Measurements from ENCODE around the gene EMILIN3.

EMILIN3 gene

GRCh38 chr20:41392295-41392694 is 25.7 kb upstream of the EMILIN3 start:
- no peak for DNase-seq (ENCODE audit: low read depth in 3 of 3)

DNA sequence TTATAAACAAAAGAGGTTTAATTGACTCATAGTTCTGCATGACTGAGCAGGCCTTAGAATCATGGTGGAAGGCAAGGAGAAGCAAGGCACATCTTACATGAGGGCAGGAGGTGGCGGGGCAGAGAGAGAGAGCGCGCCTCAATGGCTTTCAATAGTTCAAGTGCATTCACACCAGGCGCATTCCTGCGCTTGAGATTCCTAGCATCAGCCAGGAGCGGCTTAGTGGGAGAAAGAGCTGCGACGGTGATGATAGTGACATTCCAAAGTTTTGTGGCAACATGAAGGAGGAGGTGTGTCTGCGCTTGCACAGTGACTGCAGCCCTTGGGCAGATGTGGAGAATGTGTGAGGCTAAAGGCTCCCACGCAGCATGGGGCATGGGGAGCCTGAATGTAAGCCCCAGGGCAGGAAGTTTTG is 25.0 kb upstream of the EMILIN3 start:
- DNase-seq (ENCODE audit: low read depth in 3 of 3) = no peak

DNA sequence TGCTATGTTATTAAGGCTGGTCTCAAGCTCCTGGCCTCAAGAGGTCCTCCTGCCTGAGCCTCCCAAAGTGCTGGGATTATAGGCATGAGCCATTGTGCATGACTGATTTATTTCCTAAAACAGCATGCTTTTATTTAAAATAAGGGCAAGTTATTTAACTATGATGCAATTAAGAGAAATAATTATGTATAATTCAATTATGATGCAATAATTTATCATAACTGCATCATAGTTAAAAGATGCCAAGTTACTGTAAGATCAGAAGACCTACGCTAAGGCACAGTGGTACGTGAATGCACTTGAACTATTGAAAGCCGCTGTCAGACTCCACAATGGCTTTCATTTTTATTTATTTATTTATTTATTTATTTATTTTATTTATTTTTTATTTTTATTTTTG is 24.3 kb upstream of the EMILIN3 start:
- DNase-seq (ENCODE audit: low read depth in 3 of 3) = no peak

DNA sequence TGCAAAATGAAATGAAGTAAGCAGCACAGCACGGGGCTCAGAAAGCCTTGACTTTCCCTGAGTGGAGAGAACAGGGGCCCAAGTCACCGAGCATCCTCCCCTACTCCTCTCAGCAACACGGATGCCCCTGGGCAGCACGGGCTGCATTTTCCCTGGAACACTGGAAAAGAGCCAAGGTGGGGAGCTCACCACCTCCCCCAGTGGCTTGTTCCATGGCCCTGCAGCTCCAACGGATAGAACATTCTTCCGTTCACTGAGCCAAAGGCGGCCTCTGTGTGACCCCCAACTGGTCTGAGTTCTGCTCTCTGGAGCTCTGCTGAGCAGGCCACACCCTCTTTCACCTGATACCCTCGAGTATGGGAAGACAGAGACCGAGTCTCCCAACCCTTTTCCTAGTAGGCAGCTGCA is 20.8 kb upstream of the EMILIN3 start:
- DNase-seq (ENCODE audit: low read depth in 3 of 3) = no peak

DNA sequence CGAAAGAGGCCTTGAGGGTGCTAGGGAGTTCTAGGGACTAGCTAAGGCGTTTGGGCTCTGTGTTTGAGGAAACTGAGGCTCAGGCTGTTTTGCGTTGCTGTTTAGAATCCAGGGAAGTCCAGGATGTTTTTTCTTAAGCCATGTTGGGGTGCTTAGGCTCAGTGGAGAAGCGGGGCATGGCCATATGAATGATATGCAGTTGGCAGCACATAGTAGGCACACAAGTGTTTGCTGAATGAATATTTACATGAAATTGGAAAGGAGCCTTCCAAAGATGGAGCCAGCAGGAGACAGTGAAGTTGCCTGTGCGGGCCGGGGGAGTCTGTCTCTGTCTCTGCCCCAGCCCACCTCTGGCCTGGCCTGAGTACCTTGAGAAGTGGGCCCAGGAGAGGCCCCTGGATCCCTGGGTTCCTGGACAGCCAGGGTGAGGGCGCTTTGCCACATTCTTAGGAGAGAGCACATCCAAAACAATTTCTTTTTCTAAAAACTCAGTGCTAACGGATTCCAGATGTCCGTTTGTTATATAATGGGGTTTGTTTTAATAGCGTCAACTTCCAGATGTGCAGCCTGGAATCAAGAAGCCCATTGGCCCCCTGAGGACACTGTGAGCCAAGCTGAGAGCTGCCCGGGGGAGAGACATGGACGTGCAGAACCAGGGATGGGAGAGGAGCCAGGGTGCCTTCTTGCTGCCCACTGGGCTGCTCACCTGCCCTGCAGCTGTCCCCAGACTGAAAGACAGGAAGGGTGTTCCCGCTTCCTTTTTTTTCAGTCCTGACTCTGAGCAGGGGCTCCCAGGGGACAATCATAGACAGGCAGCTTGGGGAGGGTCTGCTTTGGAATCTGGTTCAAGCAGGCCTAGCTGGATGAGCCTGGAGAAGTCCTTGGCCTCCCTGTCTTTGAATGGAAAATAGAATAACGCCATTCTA is 20.1 kb upstream of the EMILIN3 start:
- no peak for DNase-seq (ENCODE audit: low read depth in 3 of 3)

DNA sequence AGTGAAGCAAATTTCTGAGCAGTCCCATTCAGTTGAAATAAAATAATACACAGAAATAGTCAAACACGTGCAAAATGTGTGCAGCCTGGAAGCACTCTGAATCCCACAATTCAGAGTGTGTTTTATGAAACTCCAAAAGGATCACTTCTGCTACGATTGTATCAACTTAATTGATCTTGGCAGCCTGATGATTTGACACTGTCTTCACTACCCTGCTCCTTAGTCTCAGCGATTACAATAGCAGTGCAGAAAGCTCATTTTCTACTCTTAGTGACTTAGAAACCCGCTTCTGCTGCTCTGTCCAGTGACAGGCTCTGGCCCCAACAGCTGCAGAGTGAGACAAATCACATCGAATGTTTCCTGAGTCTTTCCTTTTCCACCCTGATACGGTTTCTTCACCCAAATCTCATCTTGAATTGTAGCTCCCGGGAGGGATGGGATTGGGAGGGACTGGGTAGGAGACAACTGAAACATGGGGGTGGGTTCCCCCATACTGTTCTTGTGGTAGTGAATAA is 16.2 kb upstream of the EMILIN3 start:
- DNase-seq (ENCODE audit: low read depth in 3 of 3) = no peak

- no peak for DNase-seq (ENCODE audit: low read depth in 3 of 3)
Measured at GRCh38 chr20:41380551-41381193, 14.1 kb upstream of the EMILIN3 start.

- no peak for DNase-seq (ENCODE audit: low read depth in 3 of 3)
Measured at GRCh38 chr20:41379551-41379950, 12.9 kb upstream of the EMILIN3 start.

- no peak for DNase-seq (ENCODE audit: low read depth in 3 of 3)
Measured at GRCh38 chr20:41377275-41377674, 10.7 kb upstream of the EMILIN3 start.

GRCh38 chr20:41376349-41376748 is 9.7 kb upstream of the EMILIN3 start:
- no peak for DNase-seq (ENCODE audit: low read depth in 3 of 3)

- DNase-seq (ENCODE audit: low read depth in 3 of 3) = no peak
Measured at GRCh38 chr20:41375846-41376245, 9.2 kb upstream of the EMILIN3 start.

DNA sequence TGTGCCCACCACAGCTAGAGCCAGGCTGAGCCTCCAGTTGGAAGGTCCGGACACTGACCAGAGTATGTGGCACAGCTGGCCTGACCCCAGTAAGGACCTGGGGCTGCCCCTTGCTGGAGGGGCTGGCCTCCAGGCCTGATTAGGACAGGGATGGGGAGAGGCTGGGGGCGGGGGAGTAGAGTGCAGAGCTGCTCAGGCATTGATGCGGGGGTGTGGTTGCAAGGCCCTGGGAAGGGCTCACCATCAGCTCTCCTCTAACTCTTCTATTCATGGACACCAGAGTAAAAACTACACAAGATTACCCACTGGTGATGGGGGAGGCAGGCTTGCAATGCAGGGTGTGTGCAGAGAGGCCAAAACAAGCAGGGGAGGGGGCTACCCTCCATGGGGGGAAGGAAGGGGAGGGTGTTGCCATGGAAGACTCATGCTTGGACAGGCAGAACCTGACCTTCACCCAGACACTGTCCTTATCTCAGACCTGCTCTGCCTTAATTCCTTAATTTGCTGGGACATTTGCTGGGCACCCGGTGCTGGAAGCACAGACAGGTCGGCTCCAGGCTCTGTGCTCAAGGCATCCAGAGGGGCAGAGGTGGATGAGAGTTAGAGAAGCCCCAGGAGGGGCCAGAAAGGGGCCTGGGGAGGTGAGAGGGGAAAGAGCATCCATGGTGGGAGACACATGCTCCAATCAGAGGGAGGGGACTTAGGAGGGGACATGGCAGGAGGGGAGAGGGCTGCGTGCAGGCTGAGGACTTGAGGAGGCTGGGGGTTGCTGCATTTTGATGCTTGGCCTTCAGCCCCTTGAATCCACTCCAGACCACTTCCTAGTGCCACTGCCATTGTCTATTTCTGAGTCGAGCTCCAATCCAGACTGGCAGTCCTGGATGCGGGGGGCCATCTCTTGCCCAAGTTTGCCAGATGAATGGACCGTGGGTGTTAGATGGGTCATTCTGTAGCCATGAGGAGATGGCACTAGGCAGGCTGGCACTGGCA is 7.6 kb upstream of the EMILIN3 start:
- DNase-seq (ENCODE audit: low read depth in 3 of 3) = no peak

DNA sequence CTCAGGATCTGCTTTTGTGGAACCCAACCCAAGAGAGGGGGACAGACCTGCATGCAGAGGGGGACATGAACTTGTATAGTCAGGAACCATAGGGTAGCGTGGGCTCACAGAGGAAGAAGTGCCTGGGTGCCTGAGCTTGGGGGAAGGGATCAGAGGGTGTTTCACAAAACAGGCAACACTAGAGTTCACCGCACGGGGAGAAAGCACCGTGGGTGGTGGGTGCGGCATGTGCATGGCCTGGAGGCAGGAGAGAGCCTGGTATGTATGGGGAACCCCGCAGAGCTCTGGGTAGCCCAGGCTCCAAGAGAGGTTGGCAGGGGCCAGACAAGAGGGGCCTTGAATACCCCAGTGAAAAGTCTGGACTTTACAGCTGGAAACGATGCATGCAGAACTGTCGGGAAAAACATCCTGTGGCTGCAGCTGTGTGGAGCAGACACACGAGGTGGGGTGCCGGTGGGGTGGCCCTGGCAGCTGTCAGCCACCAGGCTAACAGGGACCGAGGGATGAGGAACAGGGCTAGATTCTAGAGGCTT is 6.7 kb upstream of the EMILIN3 start:
- DNase-seq (ENCODE audit: low read depth in 3 of 3) = no peak

DNA sequence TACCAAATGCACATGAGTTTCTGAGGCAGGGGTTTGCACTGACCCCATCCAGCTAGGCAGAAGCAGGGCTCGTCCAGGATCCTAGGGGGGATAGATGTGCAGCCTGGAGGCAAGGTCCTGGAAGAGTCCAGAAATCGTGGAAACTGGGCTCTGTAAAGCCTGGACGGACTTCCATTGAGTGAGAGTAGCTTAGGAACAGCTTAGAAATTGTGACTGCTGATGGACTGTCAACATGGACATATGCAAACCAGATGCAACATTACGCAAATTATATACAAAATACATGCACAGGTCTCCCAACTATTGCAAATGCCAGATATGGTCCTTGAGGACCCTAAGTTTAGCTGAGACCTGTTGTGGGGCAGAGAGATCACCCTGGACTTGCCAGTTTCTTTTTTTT is 4.8 kb upstream of the EMILIN3 start:
- no peak for DNase-seq (ENCODE audit: low read depth in 3 of 3)

DNA sequence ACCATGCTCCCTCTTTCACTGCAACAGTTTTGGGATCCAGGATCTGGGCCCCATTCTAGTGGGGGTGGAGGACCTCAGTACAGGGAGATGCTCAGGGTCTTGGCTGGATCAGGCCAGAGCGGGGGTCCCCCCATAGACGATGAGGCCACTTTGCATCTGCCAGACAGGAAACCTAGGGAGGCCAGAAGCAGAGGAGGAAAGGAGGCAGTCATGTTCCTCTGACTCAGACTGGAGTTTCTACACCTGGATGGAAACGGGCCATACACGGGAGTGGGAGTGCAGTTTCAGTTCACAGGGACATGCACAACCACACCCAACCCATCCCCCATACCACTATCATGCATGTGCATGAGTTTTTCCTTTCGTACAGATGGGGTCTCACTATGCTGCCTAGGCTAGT is 3.6 kb upstream of the EMILIN3 start:
- DNase-seq (ENCODE audit: low read depth in 3 of 3) = no peak

DNA sequence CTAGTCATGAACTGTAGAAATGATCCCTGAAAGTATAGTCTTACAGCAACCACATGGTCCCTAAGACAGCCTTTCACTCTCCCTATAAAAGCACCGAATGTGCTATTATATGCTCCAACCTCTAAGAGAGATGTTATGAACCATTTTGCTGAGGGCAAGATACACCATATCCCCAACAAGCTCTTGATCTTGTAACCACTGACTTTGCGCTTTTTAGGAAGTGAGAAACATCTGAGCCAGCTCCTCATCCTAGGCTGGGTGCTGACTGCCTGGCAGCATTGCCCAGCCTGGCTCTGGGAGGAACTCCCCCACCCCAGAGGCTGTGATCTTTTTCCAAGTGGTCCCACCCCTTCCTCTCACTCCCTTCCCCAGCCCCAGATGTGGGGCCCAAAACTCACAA is 3.1 kb upstream of the EMILIN3 start:
- DNase-seq (ENCODE audit: low read depth in 3 of 3) = no peak

DNA sequence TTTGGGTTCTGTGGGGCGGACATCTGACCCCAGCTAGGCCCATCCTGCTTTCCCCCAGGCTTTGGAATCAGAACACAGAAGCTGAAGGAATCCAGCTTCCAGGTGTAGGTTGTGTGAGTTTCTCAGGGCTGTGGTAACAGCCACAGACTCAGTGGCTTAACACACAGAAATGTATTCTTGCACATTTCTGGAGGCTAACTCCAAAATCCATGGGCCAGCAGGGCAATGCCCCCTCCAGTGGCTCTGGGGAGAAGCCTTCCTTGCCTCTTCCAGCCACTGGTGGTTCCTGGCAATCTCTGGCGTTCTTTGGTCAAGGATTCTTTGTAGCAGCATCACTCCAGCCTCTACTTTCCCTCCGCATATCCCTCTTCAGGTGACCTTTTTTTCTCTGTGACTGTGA is 1.3 kb upstream of the EMILIN3 start:
- no peak for DNase-seq (ENCODE audit: low read depth in 3 of 3)

GRCh38 chr20:41367393-41367695 is 726 bp upstream of the EMILIN3 start:
- no peak for DNase-seq (ENCODE audit: low read depth in 3 of 3)

DNA sequence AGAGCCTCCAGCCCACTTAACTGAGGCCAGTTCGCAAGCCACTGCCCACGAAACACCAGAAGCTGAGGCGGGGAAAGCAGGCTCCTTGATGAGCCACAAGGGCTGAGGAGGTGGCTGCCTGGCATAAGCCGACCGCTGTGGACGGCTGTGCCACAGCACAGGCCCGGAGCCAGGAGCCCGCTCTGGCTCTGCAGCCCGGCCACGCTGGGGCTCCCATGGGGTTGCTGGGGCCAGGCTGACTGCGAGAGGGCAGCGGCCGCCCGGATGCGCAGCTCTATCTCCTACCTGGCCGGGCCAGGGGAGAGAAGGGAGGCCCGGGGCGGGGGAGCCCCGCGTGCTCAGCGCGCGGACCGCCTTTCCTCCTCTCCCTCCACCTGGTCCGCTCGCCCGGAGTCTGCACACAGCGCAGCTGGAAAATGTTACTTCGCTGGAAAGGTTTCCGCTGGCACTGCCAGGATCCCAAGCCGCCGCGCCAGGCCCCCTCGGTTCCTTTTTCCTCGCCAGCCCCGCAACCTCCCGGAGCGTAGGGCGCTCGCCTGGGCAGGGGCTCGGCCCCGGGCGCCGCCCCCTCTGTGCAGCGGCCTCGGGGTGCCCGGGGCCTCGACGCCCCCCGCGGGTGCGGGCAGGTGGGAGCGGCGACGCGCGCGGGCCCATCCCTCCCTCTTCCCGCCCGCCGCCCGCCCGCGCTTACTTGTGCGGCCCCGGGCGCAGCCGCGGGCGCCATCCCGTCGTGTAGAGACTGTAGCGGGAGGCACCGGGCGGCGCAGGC is 657 bp downstream of the EMILIN3 start:
- DNase-seq (ENCODE audit: low read depth in 3 of 3) = no peak

- DNase-seq (ENCODE audit: low read depth in 3 of 3) = no peak
Measured at GRCh38 chr20:41364967-41365765, 1.5 kb downstream of the EMILIN3 start.
